Memory B cell (primary cell): ENCODE data around the gene CHTF18.
A peak's percentile ranks its signal among the peaks of the same experiment; 100 is the strongest.

Experiments used
- ATAC-seq: fragments of 150-1000 bp; cut with Tn5 transposase; 2 replicates; pipeline ENCODE4 v1.10.0; 2021; ENCODE audit warnings: low read depth, mild to moderate bottlenecking, moderate library complexity
- DNase-seq, 2 donors: peaks; one replicate each; pipeline ENCODE4 v3.0.0; 2022; ENCODE audit warnings: low spot score in 2 of 2
- H3K27ac Mint-ChIP-seq: one replicate; pipeline ENCODE4 v1.8.0; 2022; ENCODE audit warnings: mild to moderate bottlenecking, moderate library complexity, mixed read lengths
- H3K27me3 Mint-ChIP-seq: one replicate; pipeline ENCODE4 v1.8.0; 2022; ENCODE audit warnings: mixed read lengths
- H3K36me3 Mint-ChIP-seq: one replicate; pipeline ENCODE4 v1.8.0; 2022; ENCODE audit warnings: mild to moderate bottlenecking, mixed read lengths
- H3K4me1 Mint-ChIP-seq: one replicate; pipeline ENCODE4 v1.8.0; 2022; ENCODE audit warnings: mixed read lengths
- H3K4me3 Mint-ChIP-seq: one replicate; pipeline ENCODE4 v1.8.0; 2022; ENCODE audit warnings: mild to moderate bottlenecking, moderate library complexity, mixed read lengths
- H3K9me3 Mint-ChIP-seq: one replicate; pipeline ENCODE4 v1.8.0; 2022; ENCODE audit warnings: mixed read lengths

The CHTF18 gene

GRCh38 chr16:799111-799947, 10.9 kb downstream of the CHTF18 start:
- Mint-ChIP-seq H3K4me1 (peaks cover 2% of the 10 kb centered on the region), H3K27me3 (peaks cover 14% of the 10 kb centered on the region), H3K27ac (no peak overlapping the region), H3K36me3 (peaks cover 4% of the 10 kb centered on the region), H3K9me3 (peaks cover 2% of the 10 kb centered on the region), H3K4me3 (no peak overlapping the region)
- DNase-seq, result no peak
- no peak for ATAC-seq

- H3K27me3 Mint-ChIP-seq, result peaks cover 14% of the 10 kb centered on the region
- H3K36me3 Mint-ChIP-seq, result peaks cover 4% of the 10 kb centered on the region
- peaks cover 2% of the 10 kb centered on the region for H3K9me3 Mint-ChIP-seq
- H3K4me1 Mint-ChIP-seq, result peaks cover 2% of the 10 kb centered on the region
- H3K4me3 Mint-ChIP-seq, result no peak within 1 kb of the TSS
- DNase-seq, result no peak
- H3K27ac Mint-ChIP-seq, result no peak within 1 kb of the TSS
- ATAC-seq, result peak; percentile 23
Observed at GRCh38 chr16:799948-800833, 11.8 kb downstream of the CHTF18 start, which contains the start of gene GNG13. TSS of gene GNG13 (minus strand) at chr16:800734. CDS start at chr16:799077, 1,657 bp downstream.

DNA sequence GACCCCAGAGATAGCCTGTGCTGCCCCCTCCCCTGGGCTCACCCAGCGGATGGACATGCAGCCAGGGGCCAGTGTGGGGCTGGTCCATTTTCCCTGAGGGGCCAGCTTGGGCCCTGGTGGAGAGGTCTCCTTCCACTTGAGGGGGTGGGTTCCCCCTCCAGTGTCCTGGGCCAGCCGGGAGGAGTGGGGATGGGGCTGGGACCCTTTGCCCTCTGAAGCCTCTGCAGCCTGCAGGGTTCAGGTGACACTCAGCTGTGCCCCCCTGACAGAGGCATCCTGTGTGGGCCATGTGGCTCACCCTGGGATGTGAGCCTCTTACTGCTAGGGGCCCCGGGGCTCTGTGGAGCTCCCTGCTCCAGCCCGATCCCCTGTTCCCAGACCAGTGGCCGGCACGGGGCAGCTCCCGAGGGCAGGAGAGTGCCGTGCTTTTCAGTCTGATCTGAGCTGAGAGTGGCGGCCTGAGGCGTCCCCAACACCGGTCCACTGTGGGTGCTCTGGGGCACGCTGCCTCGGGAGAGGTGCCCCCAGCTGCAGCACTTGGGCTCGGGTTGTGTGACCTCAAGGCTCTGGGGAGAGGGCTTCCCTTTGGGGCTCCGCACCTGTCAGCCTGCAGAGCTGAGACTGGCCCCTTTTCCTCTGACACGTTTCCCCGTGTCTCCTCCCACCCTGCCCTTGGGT, 12.6 kb downstream of the CHTF18 start:
- Mint-ChIP-seq H3K9me3 (peaks cover 2% of the 10 kb centered on the region), H3K4me1 (no peaks in the 10 kb centered on the region), H3K27me3 (peaks cover 14% of the 10 kb centered on the region), H3K4me3 (no peak overlapping the region), H3K36me3 (peaks cover 4% of the 10 kb centered on the region), H3K27ac (no peak overlapping the region)
- no peak for DNase-seq
- ATAC-seq, result peak; percentile 37

GRCh38 chr16:801584-802363, 13.4 kb downstream of the CHTF18 start:
- peaks cover 14% of the 10 kb centered on the region for H3K27me3 Mint-ChIP-seq
- no peak overlapping the region for H3K4me3 Mint-ChIP-seq
- peaks cover 4% of the 10 kb centered on the region for H3K36me3 Mint-ChIP-seq
- no peak for DNase-seq
- no peaks in the 10 kb centered on the region for H3K4me1 Mint-ChIP-seq
- no peak for ATAC-seq
- H3K27ac Mint-ChIP-seq, result no peak overlapping the region
- peaks cover 2% of the 10 kb centered on the region for H3K9me3 Mint-ChIP-seq

DNA sequence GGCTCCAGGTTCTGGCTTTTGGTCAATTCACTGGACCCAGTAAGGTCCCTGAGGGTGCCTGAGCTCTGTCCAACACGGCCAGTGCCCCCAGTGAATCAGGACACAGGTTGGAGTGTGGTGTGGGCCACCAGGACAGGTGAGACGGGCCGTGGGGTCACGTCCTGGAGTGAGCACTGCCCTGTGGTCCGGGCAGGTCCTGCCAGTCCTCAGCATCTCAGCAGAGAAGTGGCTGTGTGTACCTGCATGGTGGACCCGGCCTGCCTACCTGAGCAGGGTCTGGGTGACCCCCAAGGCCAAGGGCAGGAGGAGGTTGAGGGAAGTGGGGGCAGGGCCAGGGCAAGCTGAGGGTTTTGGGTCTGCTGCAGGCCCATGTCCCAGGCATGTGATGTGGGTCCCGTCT, 14.0 kb downstream of the CHTF18 start:
- H3K9me3 Mint-ChIP-seq, result peaks cover 2% of the 10 kb centered on the region
- H3K4me3 Mint-ChIP-seq, result no peak overlapping the region
- no peak for DNase-seq
- H3K4me1 Mint-ChIP-seq, result no peaks in the 10 kb centered on the region
- peaks cover 10% of the 10 kb centered on the region for H3K27me3 Mint-ChIP-seq
- no peak for ATAC-seq
- H3K27ac Mint-ChIP-seq, result no peak overlapping the region
- peaks cover 4% of the 10 kb centered on the region for H3K36me3 Mint-ChIP-seq

DNA sequence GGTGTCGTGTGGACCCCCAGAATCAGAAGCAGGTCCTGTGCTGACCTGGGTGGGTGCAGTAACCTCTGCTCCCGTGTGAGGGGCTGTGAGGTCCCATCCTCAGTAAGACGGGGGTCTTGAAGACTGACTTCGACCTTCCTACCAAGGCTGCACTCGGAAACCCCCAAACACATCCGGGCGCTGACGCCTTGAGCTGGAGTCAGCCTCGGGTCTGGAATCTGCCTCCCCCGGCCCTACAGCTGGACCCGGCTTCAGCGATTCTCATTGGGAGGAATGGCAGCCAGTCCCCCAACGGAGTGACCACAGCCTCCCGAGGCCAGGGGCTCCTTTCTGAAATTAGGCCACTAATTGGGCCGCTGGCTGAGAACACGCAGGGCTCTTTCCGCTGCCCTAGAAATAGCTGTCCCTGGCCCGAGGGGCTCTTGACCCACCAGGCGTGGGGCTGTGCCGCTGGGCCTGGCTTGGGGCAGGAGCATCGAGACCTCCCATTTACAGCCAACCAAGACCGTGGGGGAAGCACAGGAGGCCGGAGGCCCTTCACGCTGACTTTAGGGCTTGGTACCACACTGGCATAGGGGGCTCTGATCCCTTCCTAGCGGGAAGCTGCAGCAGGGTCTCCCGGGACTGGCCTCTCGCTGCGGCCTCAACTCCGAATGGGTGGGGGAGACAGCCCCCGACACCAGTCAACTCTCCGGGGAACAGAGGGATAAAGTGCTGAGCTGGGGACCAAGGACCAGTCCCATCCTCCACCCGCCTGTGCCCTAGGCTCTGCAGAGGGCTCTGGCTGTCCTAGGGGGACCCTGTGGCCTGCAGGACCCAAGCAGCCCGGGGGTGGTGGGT, 14.7 kb downstream of the CHTF18 start:
- Mint-ChIP-seq H3K4me3 (no peak overlapping the region), H3K36me3 (no peaks in the 10 kb centered on the region), H3K4me1 (no peaks in the 10 kb centered on the region)

DNA sequence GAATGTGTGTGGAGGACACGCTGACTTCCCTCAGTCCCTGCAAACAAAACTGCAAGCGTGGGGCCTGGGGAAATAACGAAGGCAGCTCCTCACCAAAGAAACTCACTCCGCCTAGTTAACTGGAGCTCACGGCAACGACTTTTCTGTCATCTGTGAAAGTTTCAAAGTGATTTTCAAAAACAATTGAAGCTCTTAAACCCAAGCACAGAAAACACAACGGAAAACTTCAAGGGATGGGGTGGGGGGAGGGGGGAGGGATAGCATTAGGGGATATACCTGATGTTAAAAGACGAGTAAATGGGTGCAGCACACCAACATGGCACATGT, 15.3 kb downstream of the CHTF18 start:
- H3K4me3 Mint-ChIP-seq, result no peak overlapping the region
- ATAC-seq, result no peak

More for the DNA sequence above, 14.7 kb downstream of the CHTF18 start:
- DNase-seq (no peak), ATAC-seq (no peak)
- H3K9me3 Mint-ChIP-seq, result no peaks in the 10 kb centered on the region
- H3K27ac Mint-ChIP-seq, result no peak overlapping the region
- peaks cover 5% of the 10 kb centered on the region for H3K27me3 Mint-ChIP-seq

GRCh38 chr16:804193-805048, 16.0 kb downstream of the CHTF18 start:
- H3K36me3 Mint-ChIP-seq, result no peaks in the 10 kb centered on the region
- no peaks in the 10 kb centered on the region for H3K9me3 Mint-ChIP-seq
- peaks cover 3% of the 10 kb centered on the region for H3K4me1 Mint-ChIP-seq
- H3K27ac Mint-ChIP-seq, result no peak overlapping the region
- ATAC-seq (no peak), DNase-seq (no peak)
- no peak overlapping the region for H3K4me3 Mint-ChIP-seq
- H3K27me3 Mint-ChIP-seq, result no peaks in the 10 kb centered on the region

More for the DNA sequence above, 15.3 kb downstream of the CHTF18 start:
- no peak for DNase-seq
- Mint-ChIP-seq H3K9me3 (no peaks in the 10 kb centered on the region), H3K27ac (no peak overlapping the region), H3K36me3 (no peaks in the 10 kb centered on the region), H3K4me1 (peaks cover 3% of the 10 kb centered on the region), H3K27me3 (peaks cover under 1% of the 10 kb centered on the region)

DNA sequence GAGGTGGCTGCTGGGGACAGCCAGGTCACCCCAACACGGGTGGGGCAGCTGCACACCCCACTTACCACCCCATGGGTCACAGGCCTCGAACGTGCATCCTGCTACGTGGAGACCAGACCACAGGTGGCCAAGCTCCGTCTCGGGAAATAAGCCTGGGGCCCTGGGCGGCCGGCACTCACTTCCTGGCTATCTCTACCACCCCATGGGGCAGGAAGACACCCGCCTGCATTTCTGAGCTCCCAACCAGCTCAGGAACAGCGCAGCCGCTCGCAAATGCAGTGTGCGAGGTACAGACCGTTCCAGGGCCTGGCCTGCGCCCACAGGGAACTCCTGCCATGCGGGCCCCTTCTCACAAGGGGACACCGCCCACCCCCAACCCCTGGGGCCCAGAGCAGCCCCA, 17.1 kb downstream of the CHTF18 start:
- Mint-ChIP-seq H3K27ac (no peak overlapping the region), H3K4me1 (peaks cover 3% of the 10 kb centered on the region), H3K9me3 (no peaks in the 10 kb centered on the region), H3K36me3 (no peaks in the 10 kb centered on the region), H3K27me3 (peaks cover 3% of the 10 kb centered on the region), H3K4me3 (no peak overlapping the region)
- DNase-seq, result no peak
- ATAC-seq, result no peak

- peaks cover 5% of the 10 kb centered on the region for H3K36me3 Mint-ChIP-seq
- ATAC-seq (peak; percentile 89), DNase-seq (peak; percentile 53 to 72)
- H3K27ac Mint-ChIP-seq, result peak overlapping the region; percentile 87
- H3K4me1 Mint-ChIP-seq, result peaks cover 3% of the 10 kb centered on the region
- H3K4me3 Mint-ChIP-seq, result peak overlapping the region; percentile 89
- H3K27me3 Mint-ChIP-seq, result peaks cover 11% of the 10 kb centered on the region
- H3K9me3 Mint-ChIP-seq, result peaks cover 2% of the 10 kb centered on the region
Observed at GRCh38 chr16:807347-808084, 19.1 kb downstream of the CHTF18 start.

- Mint-ChIP-seq H3K9me3 (peaks cover 2% of the 10 kb centered on the region), H3K4me3 (peak overlapping the region; percentile 89), H3K27ac (peak overlapping the region; percentile 87), H3K36me3 (peaks cover 5% of the 10 kb centered on the region), H3K4me1 (peaks cover 5% of the 10 kb centered on the region), H3K27me3 (peaks cover 15% of the 10 kb centered on the region)
- no peak for ATAC-seq
- DNase-seq, result no peak
Observed at GRCh38 chr16:808085-808386, 19.6 kb downstream of the CHTF18 start.
